GM23338 (cell line): ENCODE results near the gene GCK. TPM values are rescaled to one million over a fixed set of nuclear protein-coding genes. Genes with fewer than 3 reads are reported as not detected.

Source experiments
- ATAC-seq: fragments of 200-7000 bp; cut with Tn5 transposase; 3 replicates; pipeline ENCODE4 v1.9.1; 2020
- DNase-seq: peaks from one replicate; pipeline ENCODE4 v3.0.0-alpha.2; 2015; ENCODE audit warnings: low spot score
- H2AFZ ChIP-seq: fragments of 200-600 bp; sonication (generic); 2 replicates; pipeline ENCODE4 v1.8.0; 2016; ENCODE audit warnings: antibody characterized with exemption, mild to moderate bottlenecking, moderate library complexity
- H3F3A ChIP-seq: fragments of 200-600 bp; sonication (generic); replicated peaks from 2 replicates; pipeline ENCODE4 v1.8.0; 2017; ENCODE audit warnings: antibody characterized with exemption, mixed run types, low read depth
- H3K27ac ChIP-seq: fragments of 200-600 bp; sonication (generic); 2 replicates; pipeline ENCODE4 v1.6.1; 2016; ENCODE audit warnings: low read depth
- H3K27me3 ChIP-seq: fragments of 200-600 bp; sonication (generic); 2 replicates; pipeline ENCODE4 v1.8.0; 2016; ENCODE audit warnings: mild to moderate bottlenecking, mixed run types, moderate library complexity; ENCODE audit not compliant: insufficient read depth
- H3K36me3 ChIP-seq: fragments of 200-600 bp; sonication (generic); 2 replicates; pipeline ENCODE4 v1.8.0; 2016; ENCODE audit warnings: mild to moderate bottlenecking; ENCODE audit not compliant: insufficient read depth
- H3K4me1 ChIP-seq: fragments of 200-600 bp; sonication (generic); 2 replicates; pipeline ENCODE4 v1.8.0; 2016; ENCODE audit warnings: mild to moderate bottlenecking, moderate library complexity; ENCODE audit not compliant: insufficient read depth
- H3K4me2 ChIP-seq: fragments of 200-600 bp; sonication (generic); 2 replicates; pipeline ENCODE4 v1.7.1; 2017; ENCODE audit warnings: mixed run types
- H3K4me3 ChIP-seq: fragments of 200-600 bp; sonication (generic); 2 replicates; pipeline ENCODE4 v1.6.1; 2016; ENCODE audit warnings: mixed run types
- H3K79me2 ChIP-seq: fragments of 200-600 bp; sonication (generic); replicated peaks from 2 replicates; pipeline ENCODE4 v1.8.0; 2017; ENCODE audit warnings: mild to moderate bottlenecking; ENCODE audit not compliant: insufficient read depth
- H3K9me2 ChIP-seq: fragments of 200-600 bp; sonication (generic); 2 replicates; pipeline ENCODE4 v1.8.0; 2017; ENCODE audit not compliant: insufficient read depth
- H4K20me1 ChIP-seq: fragments of 200-600 bp; sonication (generic); replicated peaks from 2 replicates; pipeline ENCODE4 v1.8.0; 2017; ENCODE audit warnings: mild to moderate bottlenecking; ENCODE audit not compliant: insufficient read depth
- H3K27ac Mint-ChIP-seq: 2 replicates; pipeline ENCODE4 v1.8.0; 2020; ENCODE audit warnings: inconsistent platforms, mild to moderate bottlenecking, moderate library complexity, mixed read lengths
- H3K27me3 Mint-ChIP-seq: 3 replicates; pipeline ENCODE4 v1.8.0; 2022; ENCODE audit warnings: low read depth, mild to moderate bottlenecking, moderate library complexity, mixed read lengths, inconsistent platforms; ENCODE audit not compliant: insufficient read depth, poor library complexity
- H3K36me3 Mint-ChIP-seq: 3 replicates; pipeline ENCODE4 v1.8.0; 2021; ENCODE audit warnings: low read depth, mild to moderate bottlenecking, inconsistent platforms, moderate library complexity, mixed read lengths
- H3K4me1 Mint-ChIP-seq: 3 replicates; pipeline ENCODE4 v1.8.0; 2020; ENCODE audit warnings: mild to moderate bottlenecking, inconsistent platforms, mixed read lengths
- H3K4me3 Mint-ChIP-seq: 3 replicates; pipeline ENCODE4 v1.8.0; 2021; ENCODE audit warnings: moderate library complexity, mild to moderate bottlenecking, inconsistent platforms, mixed read lengths
- H3K9me3 Mint-ChIP-seq: 3 replicates; pipeline ENCODE4 v1.8.0; 2020; ENCODE audit warnings: moderate library complexity, mild to moderate bottlenecking, inconsistent platforms, mixed read lengths
- CREB1 ChIP-seq: fragments of 250-450 bp; sonication (Bioruptor Pico); IDR thresholded peaks from 2 replicates; pipeline ENCODE4 v1.5.0; 2020; ENCODE audit warnings: low read depth, mild to moderate bottlenecking, moderate library complexity
- CTCF ChIP-seq, 2 experiments: fragments of 200-600 bp in 1 of 2; sonication (generic) in 1 of 2; conservative IDR thresholded peaks; 2 replicates each; pipeline versions ENCODE4 v1.5.1 to v1.6.1; 2016 to 2017; ENCODE audit warnings: antibody characterized with exemption in 2 of 2, low read depth in 2 of 2, mild to moderate bottlenecking in 2 of 2, moderate library complexity in 1 of 2
- ETS1 ChIP-seq: IDR thresholded peaks from 2 replicates; pipeline ENCODE4 v1.6.1; 2016; ENCODE audit warnings: antibody characterized with exemption
- EZH2 ChIP-seq: fragments of 200-600 bp; sonication (generic); IDR thresholded peaks from one replicate; pipeline ENCODE4 v1.8.0; 2017; ENCODE audit warnings: antibody characterized with exemption, mild to moderate bottlenecking, low read depth; ENCODE audit not compliant: unreplicated experiment
- EZH2phosphoT487 ChIP-seq: fragments of 200-600 bp; sonication (generic); IDR thresholded peaks from one replicate; pipeline ENCODE4 v1.8.1; 2018; ENCODE audit warnings: antibody characterized with exemption; ENCODE audit not compliant: unreplicated experiment
- JUNB ChIP-seq: IDR thresholded peaks from one replicate; pipeline ENCODE4 v1.6.1; 2016; ENCODE audit warnings: antibody characterized with exemption; ENCODE audit not compliant: unreplicated experiment
- NANOG ChIP-seq: IDR thresholded peaks from 2 replicates; pipeline ENCODE4 v1.6.1; 2016; ENCODE audit warnings: antibody characterized with exemption, borderline replicate concordance
- POLR2AphosphoS5 ChIP-seq: IDR thresholded peaks from 2 replicates; pipeline ENCODE4 v1.6.1; 2016; ENCODE audit warnings: antibody characterized with exemption, low read depth
- REST ChIP-seq: IDR thresholded peaks from one replicate; pipeline ENCODE4 v1.6.1; 2018; ENCODE audit warnings: antibody characterized with exemption; ENCODE audit not compliant: unreplicated experiment
- STAT1 ChIP-seq: IDR thresholded peaks from one replicate; pipeline ENCODE4 v1.6.1; 2016; ENCODE audit warnings: antibody characterized with exemption; ENCODE audit not compliant: unreplicated experiment
- ZNF114 ChIP-seq: fragments of 250-450 bp; sonication (Bioruptor Pico); IDR thresholded peaks from 2 replicates; pipeline ENCODE4 v1.5.0; 2020; ENCODE audit warnings: mild to moderate bottlenecking, moderate library complexity
- ZNF331 ChIP-seq: fragments of 250-450 bp; sonication (Bioruptor Pico); IDR thresholded peaks from 2 replicates; pipeline ENCODE4 v1.5.0; 2020; ENCODE audit warnings: low read depth, mild to moderate bottlenecking, moderate library complexity
- ZNF462 ChIP-seq: fragments of 250-450 bp; sonication (Bioruptor Pico); IDR thresholded peaks from 2 replicates; pipeline ENCODE4 v1.5.0; 2020; ENCODE audit warnings: mild to moderate bottlenecking, moderate library complexity
- polyA plus RNA-seq: library from polyadenylated mRNA; unstranded; fragments of >200 nt; fragmentation: Nextera tagmentation; extraction: Ambion mirVana; gene quantifications from 2 replicates; pipeline ENCODE4 v1.2.1, GENCODE V29; 2016
- total RNA-seq: library from RNA; depleted of rRNA; stranded (reverse); fragments of >200 nt; shearing (Covaris generic); gene quantifications from 2 replicates; pipeline ENCODE4 v1.2.3, GENCODE V29; 2014

GCK gene
- total and polyA plus RNA-seq, 2 experiments from 2014 or later: 6.1 to 7.3 TPM

- no peak overlapping the region for H3K27ac Mint-ChIP-seq
- H3K36me3 ChIP-seq: no peaks in the 10 kb centered on the region
- H3K9me2 ChIP-seq: no peaks in the 10 kb centered on the region
- ATAC-seq: peak; percentile 51
- TF ChIP-seq ZNF331 (CRISPR knock-in tag) (no peak), ZNF462 (CRISPR knock-in tag) (no peak), ZNF114 (no peak), REST (no peak), STAT1 (no peak), NANOG (no peak), JUNB (no peak), CTCF (conservative IDR thresholded peaks at IDR 0.05; ENCODE audit: low read depth in 2 of 2) (no peak), CREB1 (CRISPR knock-in tag) (no peak), POLR2AphosphoS5 (no peak), EZH2 (no peak), ETS1 (no peak), EZH2phosphoT487 (no peak)
- H3K36me3 Mint-ChIP-seq: peaks cover 4% of the 10 kb centered on the region; the same call in 2 of the 3 replicates
- H3K79me2 ChIP-seq: no peaks in the 10 kb centered on the region; the same call in 1 of the 2 replicates
- H3F3A ChIP-seq: no peaks in the 10 kb centered on the region
- H3K4me3 Mint-ChIP-seq: peak overlapping the region; percentile 78
- H2AFZ ChIP-seq: peak overlapping the region; percentile 74
- peaks cover 9% of the 10 kb centered on the region; the same call in 1 of the 2 replicates for H3K27me3 ChIP-seq
- peak overlapping the region; percentile 87 for H3K4me3 ChIP-seq
- H4K20me1 ChIP-seq: no peaks in the 10 kb centered on the region
- peaks cover 16% of the 10 kb centered on the region for H3K4me1 Mint-ChIP-seq
- H3K27ac ChIP-seq: no peak overlapping the region
- peak; percentile 49 for DNase-seq
- H3K9me3 Mint-ChIP-seq: no peaks in the 10 kb centered on the region
- peaks cover 8% of the 10 kb centered on the region; the same call in 1 of the 2 replicates for H3K4me1 ChIP-seq
- peaks cover 16% of the 10 kb centered on the region for H3K27me3 Mint-ChIP-seq
- H3K4me2 ChIP-seq: peak overlapping the region; percentile 94
Measured at GRCh38 chr7:44104860-44105771, 84.1 kb downstream of the GCK start.
